ENCODE measurements around the gene SEPTIN1. TPM values are rescaled to one million over a fixed set of nuclear protein-coding genes. Genes with fewer than 3 reads are reported as not detected.

Gene SEPTIN1
- total and polyA plus RNA-seq, 2 of the 13 experiments (the other 11 are each of a cell fraction or from before 2014, with no cell fraction given), result 0.18 to 0.67 TPM

GRCh38 chr16:30430428-30430970 lies 48.1 kb upstream of the SEPTIN1 start (continued):
- peak; percentile 71; the same call in 1 of the 2 replicates for TF ChIP-seq AKNA (CRISPR knock-in tag; IDR thresholded peaks at IDR 0.05; ENCODE audit: borderline replicate concordance)
- TF ChIP-seq ZNF660 (CRISPR knock-in tag; IDR thresholded peaks at IDR 0.05; ENCODE audit: borderline replicate concordance, low read depth), result peak; percentile 60; the same call in 1 of the 2 replicates
- peak; percentile 38; the same call in 1 of the 2 replicates for TF ChIP-seq ZNF280D (CRISPR knock-in tag; IDR thresholded peaks at IDR 0.05)
- TF ChIP-seq ZNF264 (CRISPR knock-in tag; IDR thresholded peaks at IDR 0.05), result peak; percentile 87; the same call in 1 of the 2 replicates
- 0 out of 2 replicates have a peak, but pooled peaks have one; percentile 46 for TF ChIP-seq BRCA1 (CRISPR knock-in tag; IDR thresholded peaks at IDR 0.05)
- no peak for TF ChIP-seq PRMT3 (CRISPR knock-in tag; IDR thresholded peaks at IDR 0.05; ENCODE audit: borderline replicate concordance, low read depth)
- TF ChIP-seq ZNF800 (CRISPR knock-in tag; IDR thresholded peaks at IDR 0.05), result peak; percentile 84; the same call in 1 of the 2 replicates
- TF ChIP-seq TMF1 (CRISPR knock-in tag; IDR thresholded peaks at IDR 0.05; ENCODE audit: low read depth), result no peak
- peak; percentile 57; the same call in 1 of the 2 replicates for TF ChIP-seq LBX2 (CRISPR knock-in tag; IDR thresholded peaks at IDR 0.05; ENCODE audit: borderline replicate concordance)
- TF ChIP-seq HHEX (CRISPR knock-in tag; IDR thresholded peaks at IDR 0.05), result no peak
- TF ChIP-seq JUNB (CRISPR knock-in tag; IDR thresholded peaks at IDR 0.05; ENCODE audit: borderline replicate concordance), result no peak
- TF ChIP-seq GPBP1L1 (CRISPR knock-in tag; IDR thresholded peaks at IDR 0.05), result no peak
- TF ChIP-seq ZNF281 (CRISPR knock-in tag; IDR thresholded peaks at IDR 0.05; ENCODE audit: borderline replicate concordance), result 0 out of 2 replicates have a peak, but pooled peaks have one; percentile 12
